Measurements from ENCODE around the gene SOX30.

SOX30 gene

DNA sequence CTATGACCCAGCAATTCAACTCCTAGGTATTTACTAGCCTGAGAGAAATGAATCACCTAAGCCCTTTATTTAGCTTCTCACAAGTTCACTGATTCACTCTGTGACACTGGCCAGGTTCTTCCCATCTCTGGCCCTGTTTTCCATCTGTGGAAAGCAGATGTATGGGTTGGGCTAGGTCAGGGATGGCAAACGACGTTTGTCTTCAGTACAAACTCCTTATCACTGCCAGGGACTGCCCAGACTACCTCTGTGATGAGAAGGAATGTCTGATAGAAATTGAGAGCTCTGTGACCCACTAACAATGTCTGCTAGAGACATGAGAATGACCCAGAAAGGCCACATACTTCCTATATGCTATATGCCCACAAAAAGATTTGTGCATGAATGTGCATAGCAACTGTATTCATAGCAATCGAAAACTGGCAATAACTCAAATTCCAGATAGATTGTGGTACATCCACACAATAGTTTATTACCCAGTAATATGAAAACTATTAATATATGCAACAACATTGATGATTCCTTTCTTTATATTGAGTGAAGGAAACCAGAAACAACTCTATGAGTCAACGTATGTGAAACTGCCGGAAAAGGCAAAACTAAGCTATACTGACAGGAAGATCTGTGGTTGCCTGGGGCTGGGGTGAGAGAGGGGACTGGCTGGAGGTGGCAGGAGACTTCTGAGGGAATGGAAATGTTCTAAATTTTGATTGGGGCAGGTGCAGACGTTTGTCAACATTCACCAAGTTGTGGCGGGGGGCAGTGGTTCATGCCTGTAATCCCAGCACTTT is 44.7 kb downstream of the SOX30 start:
- DNase-seq: peak; percentile 66

DNA sequence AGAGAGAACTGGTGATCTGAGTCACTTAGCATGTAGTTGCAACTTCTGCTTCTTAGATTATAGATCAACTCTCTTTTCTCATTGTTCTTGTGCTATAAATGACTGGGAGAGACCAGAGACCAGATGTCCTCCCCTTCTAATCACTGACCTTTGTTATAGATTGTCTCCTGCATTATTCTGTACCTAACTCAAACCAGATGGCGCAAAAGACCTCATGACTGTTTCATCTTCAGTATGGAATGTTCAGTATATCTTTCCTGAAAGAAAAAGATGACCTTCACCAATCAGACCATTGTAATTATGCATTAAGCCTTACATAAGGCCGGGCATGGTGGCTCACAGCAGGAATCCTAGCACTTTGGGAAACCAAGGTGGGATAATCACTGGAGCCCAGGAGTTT is 46.2 kb downstream of the SOX30 start:
- no peak for DNase-seq

DNA sequence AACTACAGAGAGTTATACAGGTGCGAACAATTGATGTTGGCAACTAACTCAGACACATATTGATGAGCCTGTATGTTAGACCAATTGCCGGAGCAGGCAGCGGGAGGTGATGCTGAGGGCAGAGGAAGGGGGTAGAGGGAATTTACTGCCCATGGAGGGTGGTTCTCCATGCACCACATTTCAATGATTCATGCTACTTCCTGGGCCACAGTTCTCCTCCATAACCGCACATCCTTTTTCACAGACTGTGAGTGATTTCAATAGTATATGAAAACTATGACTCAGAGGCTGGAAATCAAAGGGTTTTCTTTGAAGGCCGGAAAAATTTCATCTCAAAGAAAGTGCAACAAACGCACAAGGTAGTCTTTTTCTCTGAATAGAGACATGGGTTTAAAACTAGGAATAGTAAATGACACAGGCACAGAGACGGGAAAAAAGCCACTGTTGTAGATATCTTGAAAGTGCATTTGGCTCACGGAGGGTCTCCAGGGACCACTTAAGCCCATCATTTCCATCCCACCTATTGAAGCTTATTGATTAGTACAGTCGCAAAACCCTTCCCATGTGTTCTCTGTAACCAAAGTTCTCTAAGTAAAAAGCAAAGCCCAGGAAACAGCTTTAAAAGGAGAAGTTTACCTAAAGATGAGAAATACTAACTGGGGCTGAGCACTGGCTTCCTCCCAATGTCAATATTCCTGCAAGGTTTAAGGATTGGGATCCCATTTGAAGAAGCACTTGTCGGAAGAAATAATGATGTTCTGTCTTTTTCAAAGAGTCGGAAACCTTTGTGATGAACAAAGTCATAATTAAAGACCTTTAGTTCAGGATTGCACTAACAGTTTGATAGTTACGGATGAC is 48.7 kb downstream of the SOX30 start:
- DNase-seq: peak; percentile 63

DNA sequence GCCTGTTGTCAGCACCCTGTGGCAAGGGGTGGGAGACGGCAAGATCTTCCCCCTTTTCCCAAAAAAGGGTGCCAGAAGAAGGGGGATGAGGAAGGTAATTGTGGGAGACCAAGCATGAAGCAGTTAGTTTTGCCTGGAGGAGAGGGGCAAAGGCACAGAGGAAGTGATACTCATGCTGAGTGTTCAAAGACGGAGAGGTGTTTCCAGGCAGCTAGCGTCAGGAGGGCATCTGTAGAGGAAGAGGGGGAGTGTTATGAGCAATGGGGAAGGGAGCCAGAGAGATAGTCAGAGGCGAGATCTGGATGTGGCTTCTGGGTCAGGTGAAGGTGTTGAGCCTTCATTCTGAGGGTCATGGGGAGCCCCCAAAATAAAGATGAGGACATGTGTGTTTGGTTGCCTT is 49.7 kb downstream of the SOX30 start:
- DNase-seq: peak; percentile 45

DNA sequence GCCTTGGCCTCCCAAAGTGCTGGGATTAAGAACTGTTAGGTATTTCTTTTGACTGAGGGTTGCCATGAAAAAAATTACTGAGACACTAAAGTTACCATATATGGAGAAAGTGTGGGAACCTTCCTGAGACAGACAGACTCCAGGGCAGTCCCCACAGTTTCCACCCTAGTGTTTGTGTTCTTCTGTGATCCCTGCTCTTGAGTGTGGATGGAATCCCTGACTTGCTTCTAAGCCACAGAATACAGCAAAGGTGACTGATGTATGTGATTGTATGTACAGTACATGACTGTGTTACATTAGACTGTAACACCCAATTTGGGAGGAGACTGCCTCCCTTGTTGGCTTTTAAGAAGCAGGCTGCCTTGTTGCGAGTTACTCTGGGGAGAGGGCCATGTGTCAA is 52.0 kb downstream of the SOX30 start:
- DNase-seq: no peak

GRCh38 chr5:157599565-157599964 is 52.7 kb downstream of the SOX30 start:
- no peak for DNase-seq

DNA sequence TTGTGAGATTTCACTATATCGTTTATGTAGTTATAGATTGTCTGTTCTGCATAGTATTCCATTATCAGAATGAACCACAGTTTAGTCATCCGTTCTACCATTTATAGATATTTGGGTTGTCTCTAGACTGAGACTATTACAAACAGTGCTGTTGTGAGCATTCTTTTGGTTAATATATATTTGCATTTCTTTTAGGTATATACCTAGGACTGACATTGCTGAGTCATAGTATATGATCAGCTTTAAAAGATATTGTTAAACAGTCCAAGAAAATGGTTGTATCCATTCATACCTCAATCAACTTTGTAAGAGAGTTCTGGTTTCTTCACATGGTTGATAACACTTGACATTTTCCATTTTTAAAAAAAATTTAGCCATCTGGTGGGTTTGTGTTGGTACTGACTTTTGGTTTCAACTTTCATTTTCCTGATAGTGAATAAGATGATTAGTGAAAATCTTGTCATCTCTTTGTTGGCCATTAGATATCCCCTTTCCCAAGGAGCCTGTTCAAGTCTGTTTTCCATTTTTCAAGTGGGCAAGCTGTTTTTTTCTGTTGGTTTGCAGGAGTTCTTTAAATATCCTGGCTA is 53.8 kb downstream of the SOX30 start:
- DNase-seq: no peak

DNA sequence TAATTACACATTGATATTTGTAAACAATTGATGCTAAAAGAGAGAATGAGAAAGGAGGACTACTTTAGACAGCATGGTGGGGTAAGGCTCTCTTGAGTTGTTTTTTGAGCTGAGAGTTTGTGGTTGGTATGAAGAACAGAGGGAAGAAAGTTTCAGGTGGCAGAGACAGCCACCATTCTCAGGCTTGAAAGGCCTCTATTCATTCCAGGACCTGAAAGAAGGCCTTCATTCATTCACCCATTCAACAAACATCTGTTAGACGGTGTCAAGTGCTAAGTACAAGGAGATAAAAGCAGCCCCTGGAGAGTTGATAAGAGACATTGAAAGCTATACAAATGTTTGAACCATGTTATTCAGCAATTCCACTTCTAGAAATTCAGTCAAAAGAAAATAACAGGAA is 55.0 kb downstream of the SOX30 start:
- no peak for DNase-seq

GRCh38 chr5:157596487-157596886 is 55.8 kb downstream of the SOX30 start:
- no peak for DNase-seq

DNA sequence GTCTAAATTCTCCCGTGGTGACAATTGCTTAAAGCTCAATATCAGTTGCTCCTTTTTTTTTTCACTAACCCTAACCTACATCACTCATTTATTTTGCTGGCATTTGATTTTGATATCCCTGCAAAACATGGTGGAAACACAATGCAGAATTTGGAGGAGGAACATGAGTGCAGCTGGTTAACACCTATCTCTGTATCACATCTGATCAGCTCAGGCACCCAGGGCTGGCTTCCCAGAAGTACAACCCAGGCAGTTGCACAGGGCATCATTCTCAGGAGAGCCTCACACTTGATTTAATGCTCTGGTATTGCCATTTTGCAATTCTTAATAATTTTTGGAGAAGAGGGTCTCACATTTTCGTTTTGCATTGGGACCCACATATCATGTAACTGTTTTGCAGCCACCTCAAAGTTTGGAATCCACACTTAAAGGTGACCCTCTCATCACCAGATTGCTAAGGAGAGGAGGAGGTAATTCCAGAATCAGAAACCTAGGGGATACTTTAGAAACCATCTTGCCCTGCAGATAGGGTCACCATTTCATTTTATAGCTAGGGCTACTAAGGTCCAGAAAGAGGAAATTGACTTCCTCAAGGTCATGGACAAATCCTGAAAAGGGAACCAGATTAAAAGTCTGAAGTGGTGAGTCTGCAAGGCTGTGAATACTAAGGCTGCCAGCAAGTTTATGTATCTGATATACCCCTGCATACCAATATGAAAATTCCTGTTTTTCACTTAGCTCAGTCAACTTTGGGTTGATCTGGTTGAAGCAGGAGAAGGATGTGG is 57.4 kb downstream of the SOX30 start:
- no peak for DNase-seq

DNA sequence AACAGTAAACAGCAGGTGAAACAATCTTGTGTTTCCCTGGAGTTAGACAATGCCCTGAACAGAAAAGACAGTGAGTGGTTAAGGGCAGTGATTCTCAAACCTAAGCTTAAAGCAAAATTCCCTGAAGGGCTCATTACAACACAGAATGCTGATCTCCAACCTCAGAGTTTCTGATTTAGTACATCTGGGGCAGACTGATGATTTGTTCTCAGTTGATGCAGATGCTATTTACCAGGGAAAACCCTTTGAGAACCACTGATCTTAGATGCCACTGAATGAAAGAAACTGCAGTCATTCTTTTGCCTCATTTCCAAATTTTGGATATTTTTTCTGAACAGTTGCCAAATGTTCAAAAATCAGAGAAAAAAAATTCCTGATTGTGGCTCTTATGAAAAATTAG is 58.0 kb downstream of the SOX30 start:
- DNase-seq: no peak

GRCh38 chr5:157593052-157593757 is 59.0 kb downstream of the SOX30 start:
- no peak for DNase-seq

GRCh38 chr5:157592594-157592993 is 59.6 kb downstream of the SOX30 start:
- no peak for DNase-seq

DNA sequence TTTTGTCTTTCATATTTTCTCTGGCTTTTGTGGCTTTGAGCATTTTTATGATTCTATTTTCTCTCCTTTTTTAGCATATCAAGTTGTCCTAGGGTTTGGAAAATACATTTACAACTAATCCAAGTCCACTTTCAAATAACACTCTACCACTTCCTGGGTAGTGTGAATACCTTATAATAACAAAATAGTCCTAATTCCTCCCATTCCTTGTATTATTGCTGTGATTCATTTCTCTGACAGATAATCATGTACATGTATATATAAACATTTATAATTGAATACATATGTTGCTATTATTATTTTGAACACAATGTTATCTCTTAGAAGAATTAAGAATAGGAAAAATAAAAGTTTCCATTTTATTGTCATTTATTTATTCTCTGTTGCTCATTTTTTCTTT is 61.8 kb downstream of the SOX30 start:
- no peak for DNase-seq

- no peak for DNase-seq
Observed at GRCh38 chr5:157584628-157585027, 67.6 kb downstream of the SOX30 start.

DNA sequence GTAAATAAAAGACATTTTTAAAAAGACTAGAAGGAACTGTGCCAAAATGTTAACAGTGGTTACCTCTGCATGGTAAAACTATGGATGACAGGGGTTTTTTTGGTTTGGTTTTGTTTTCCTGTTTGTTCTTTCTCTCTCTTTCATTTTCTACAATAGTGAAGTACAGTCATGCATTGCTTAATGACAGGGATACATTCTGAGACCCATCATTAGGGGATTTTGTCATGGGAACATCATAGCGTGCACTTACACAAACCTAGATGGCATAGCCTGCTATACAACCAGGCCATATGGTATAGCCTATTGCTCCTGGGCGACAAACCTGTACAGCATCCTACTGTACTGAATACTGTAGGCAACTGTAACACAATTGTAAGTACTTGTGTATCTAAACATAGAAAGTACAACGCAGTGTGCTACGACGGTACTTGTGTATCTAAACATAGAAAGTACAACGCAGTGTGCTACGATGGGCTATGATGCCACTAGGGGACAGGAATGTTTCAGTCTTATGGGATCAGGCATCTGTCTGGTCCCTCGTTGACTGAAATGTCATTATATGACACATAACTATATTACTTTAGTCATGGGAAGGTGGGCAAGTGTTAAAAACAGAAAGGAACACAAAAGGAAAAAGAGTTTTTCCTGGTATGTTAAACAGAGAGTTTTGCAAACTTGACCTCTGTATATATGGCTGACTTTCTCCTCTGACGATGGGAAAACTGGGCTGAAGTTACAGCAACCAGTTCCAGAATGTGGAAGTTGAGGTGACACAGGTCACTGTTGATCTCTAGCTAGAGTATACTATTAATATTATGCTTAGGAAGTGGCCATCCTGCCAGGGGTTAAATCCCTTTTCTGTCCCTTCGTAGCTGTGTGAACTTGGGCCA is 69.3 kb downstream of the SOX30 start:
- no peak for DNase-seq

- DNase-seq: no peak
Observed at GRCh38 chr5:157581901-157582300, 70.3 kb downstream of the SOX30 start.

DNA sequence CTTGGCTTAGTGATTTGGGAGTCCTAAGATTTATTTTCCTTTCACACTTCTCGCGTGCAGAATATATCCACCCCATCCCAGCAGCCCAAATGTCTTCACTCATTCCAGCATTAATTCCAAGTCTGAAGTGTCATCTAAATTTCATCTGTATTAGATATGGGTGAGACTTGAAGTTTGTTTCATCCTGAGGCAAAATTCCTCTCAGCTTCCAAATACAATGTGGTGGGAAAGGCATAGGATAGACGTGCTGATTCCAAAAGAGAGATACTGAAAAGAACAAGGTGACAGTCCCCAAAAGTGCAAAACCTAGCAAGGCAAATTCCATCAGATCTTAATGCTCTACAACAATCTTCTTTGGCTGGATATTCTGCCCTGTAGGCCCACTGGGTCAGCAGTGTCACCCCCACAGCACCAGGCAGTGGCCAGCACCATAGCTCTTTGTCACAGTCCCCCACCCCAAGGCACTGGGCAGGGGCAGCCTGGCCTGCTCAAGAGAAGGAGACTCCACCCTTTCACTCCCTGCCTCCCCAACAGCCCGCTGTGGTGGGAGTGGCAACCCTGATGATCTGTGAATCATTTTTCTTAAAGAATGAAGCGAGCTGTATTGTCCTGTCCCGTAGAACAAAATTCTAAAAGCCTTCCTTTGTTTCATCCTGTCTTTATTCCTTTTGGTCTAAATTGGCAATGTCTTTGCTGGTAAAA is 74.0 kb downstream of the SOX30 start:
- no peak for DNase-seq

DNA sequence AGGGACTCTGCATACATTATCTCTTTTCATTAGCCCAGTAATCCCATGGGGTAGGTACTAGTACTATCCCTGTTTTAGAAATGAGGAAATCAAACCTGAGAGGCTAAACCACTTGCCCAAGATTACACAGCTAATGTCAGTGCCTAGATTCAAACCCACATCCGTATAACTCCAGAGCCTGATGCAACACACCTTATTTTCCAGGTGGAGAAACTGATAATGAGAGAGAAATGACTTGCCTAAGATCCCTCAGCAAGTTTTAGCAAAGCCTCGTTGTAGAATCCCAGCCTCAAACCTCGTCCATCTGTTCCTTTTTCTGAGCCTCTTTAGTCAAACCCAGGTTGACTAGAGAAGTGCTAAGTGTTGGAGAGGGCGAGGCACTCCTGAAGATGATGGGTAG is 75.6 kb downstream of the SOX30 start:
- no peak for DNase-seq
